Neural progenitor cell (in vitro differentiated cells): ENCODE measurements around the gene UBR2. TPM values are rescaled to one million over a fixed set of nuclear protein-coding genes. Genes with fewer than 3 reads are reported as not detected.
"Not testable (repeated sequence)": the region's sequence is repeated elsewhere in the genome, so short reads cannot be mapped to it uniquely, and the experiment has no call there.

Experiments
- DNase-seq: peaks from one replicate; pipeline ENCODE4 v3.0.0-alpha.2; 2016; ENCODE audit warnings: low spot score
- H2AFZ ChIP-seq: fragments of 200-600 bp; sonication (generic); replicated peaks from 2 replicates; pipeline ENCODE4 v1.6.1; 2016; ENCODE audit warnings: antibody characterized with exemption
- H3F3A ChIP-seq: fragments of 200-600 bp; sonication (generic); 2 replicates; pipeline ENCODE4 v1.6.1; 2016; ENCODE audit warnings: antibody characterized with exemption, low read depth
- H3K27ac ChIP-seq: fragments of 200-600 bp; sonication (generic); 2 replicates; pipeline ENCODE4 v1.5.1; 2016; ENCODE audit warnings: mild to moderate bottlenecking
- H3K27me3 ChIP-seq: fragments of 200-600 bp; sonication (generic); 2 replicates; pipeline ENCODE4 v1.6.1; 2016; ENCODE audit warnings: mild to moderate bottlenecking, moderate library complexity
- H3K36me3 ChIP-seq: fragments of 200-600 bp; sonication (generic); 2 replicates; pipeline ENCODE4 v1.5.1; 2016
- H3K4me1 ChIP-seq: fragments of 200-600 bp; sonication (generic); 2 replicates; pipeline ENCODE4 v1.6.1; 2016; ENCODE audit warnings: mixed run types
- H3K4me2 ChIP-seq: fragments of 200-600 bp; sonication (generic); 2 replicates; pipeline ENCODE4 v1.6.1; 2016
- H3K4me3 ChIP-seq: fragments of 200-600 bp; sonication (generic); 2 replicates; pipeline ENCODE4 v1.5.1; 2016
- H3K79me2 ChIP-seq: fragments of 200-600 bp; sonication (generic); 2 replicates; pipeline ENCODE4 v1.6.1; 2016; ENCODE audit warnings: low read depth
- H3K9ac ChIP-seq: fragments of 200-600 bp; sonication (generic); 2 replicates; pipeline ENCODE4 v1.6.1; 2016
- H3K9me3 ChIP-seq: fragments of 200-600 bp; sonication (generic); 2 replicates; pipeline ENCODE4 v1.5.1; 2016; ENCODE audit warnings: low read depth
- H4K20me1 ChIP-seq: fragments of 200-600 bp; sonication (generic); 2 replicates; pipeline ENCODE4 v1.6.1; 2016; ENCODE audit warnings: low read depth
- H3K27ac Mint-ChIP-seq: 3 replicates; pipeline ENCODE4 v1.8.0; 2021; ENCODE audit warnings: mixed read lengths
- H3K27me3 Mint-ChIP-seq: 2 replicates; pipeline ENCODE4 v1.8.0; 2022; ENCODE audit warnings: low read depth, mild to moderate bottlenecking, inconsistent platforms, moderate library complexity, mixed read lengths; ENCODE audit not compliant: insufficient read depth
- H3K36me3 Mint-ChIP-seq: 3 replicates; pipeline ENCODE4 v1.8.0; 2021; ENCODE audit warnings: mixed read lengths
- H3K4me1 Mint-ChIP-seq: 3 replicates; pipeline ENCODE4 v1.8.0; 2021; ENCODE audit warnings: mixed read lengths
- H3K4me3 Mint-ChIP-seq: 3 replicates; pipeline ENCODE4 v1.8.0; 2021; ENCODE audit warnings: mild to moderate bottlenecking, moderate library complexity, mixed read lengths
- H3K9me3 Mint-ChIP-seq: 3 replicates; pipeline ENCODE4 v1.8.0; 2020; ENCODE audit warnings: mixed read lengths
- CTCF ChIP-seq: fragments of 200-600 bp; sonication (generic); IDR thresholded peaks from 2 replicates; pipeline ENCODE4 v1.5.1; 2017; ENCODE audit warnings: antibody characterized with exemption, mild to moderate bottlenecking
- EZH2 ChIP-seq: fragments of 200-600 bp; sonication (generic); IDR thresholded peaks from 2 replicates; pipeline ENCODE4 v1.6.1; 2017; ENCODE audit warnings: antibody characterized with exemption, mild to moderate bottlenecking, moderate library complexity
- EZH2phosphoT487 ChIP-seq: fragments of 200-600 bp; sonication (generic); IDR thresholded peaks from 2 replicates; pipeline ENCODE4 v1.6.1; 2017; ENCODE audit warnings: antibody characterized with exemption
- total RNA-seq: library from RNA; depleted of rRNA; stranded (reverse); fragments of >200 nt; gene quantifications from 2 replicates; pipeline ENCODE4 v1.2.3, GENCODE V29; 2015; ENCODE audit warnings: low replicate concordance

The UBR2 gene
- total RNA-seq, 1 donor from 2014 or later, result 34.7 TPM

GRCh38 chr6:42697268-42697655 is 133.4 kb downstream of the UBR2 start:
- Mint-ChIP-seq H3K27me3 (peaks cover 2% of the 10 kb centered on the region), H3K9me3 (no peaks in the 10 kb centered on the region), H3K27ac (no peak overlapping the region), H3K4me1 (no peaks in the 10 kb centered on the region), H3K36me3 (peaks cover 2% of the 10 kb centered on the region), H3K4me3 (no peak overlapping the region)
- H3F3A ChIP-seq, result no peaks in the 10 kb centered on the region
- no peaks in the 10 kb centered on the region for H3K79me2 ChIP-seq
- H3K4me1 ChIP-seq, result no peaks in the 10 kb centered on the region
- no peak overlapping the region for H3K9ac ChIP-seq
- H4K20me1 ChIP-seq, result no peaks in the 10 kb centered on the region
- H3K27ac ChIP-seq, result no peak overlapping the region
- H2AFZ ChIP-seq, result no peak overlapping the region
- no peaks in the 10 kb centered on the region for H3K27me3 ChIP-seq
- no peaks in the 10 kb centered on the region for H3K9me3 ChIP-seq
- no peaks in the 10 kb centered on the region for H3K36me3 ChIP-seq
- H3K4me3 ChIP-seq, result no peak overlapping the region
- no peak overlapping the region for H3K4me2 ChIP-seq
- no peak for DNase-seq
- TF ChIP-seq EZH2phosphoT487, result no peak
- no peak for TF ChIP-seq EZH2
- TF ChIP-seq CTCF, result no peak

DNA sequence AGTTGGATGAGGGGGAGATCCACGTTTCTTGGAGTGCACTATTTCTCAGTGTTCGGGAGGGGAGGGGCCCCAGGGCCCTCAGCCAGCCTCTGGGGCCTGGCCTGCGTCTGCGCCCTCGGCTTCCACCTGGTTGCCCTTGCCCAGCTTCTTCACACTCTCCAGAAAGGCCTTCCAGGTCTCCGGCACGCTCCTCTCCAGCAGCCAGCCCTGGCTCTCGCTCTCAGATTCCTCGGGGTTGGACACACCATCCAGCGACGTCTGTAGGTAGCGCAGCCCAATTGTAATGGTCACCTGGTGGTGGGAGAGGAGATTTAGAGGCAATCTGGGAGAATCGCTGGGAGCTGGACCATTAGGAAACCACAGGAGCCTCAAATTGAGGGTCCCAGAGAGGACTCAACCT is 134.4 kb downstream of the UBR2 start:
- Histone ChIP-seq H3K4me2 (no peak overlapping the region), H3K9ac (no peak overlapping the region), H3K79me2 (no peaks in the 10 kb centered on the region), H3K4me3 (no peak overlapping the region), H2AFZ (no peak overlapping the region), H3K4me1 (no peaks in the 10 kb centered on the region), H3K36me3 (no peaks in the 10 kb centered on the region), H3K27ac (no peak overlapping the region), H3K27me3 (no peaks in the 10 kb centered on the region), H3F3A (no peaks in the 10 kb centered on the region), H4K20me1 (no peaks in the 10 kb centered on the region), H3K9me3 (no peaks in the 10 kb centered on the region)
- Mint-ChIP-seq H3K4me3 (no peak overlapping the region), H3K27me3 (peaks cover 2% of the 10 kb centered on the region), H3K4me1 (no peaks in the 10 kb centered on the region), H3K36me3 (peaks cover 2% of the 10 kb centered on the region), H3K27ac (no peak overlapping the region), H3K9me3 (no peaks in the 10 kb centered on the region)
- TF ChIP-seq CTCF (no peak), EZH2 (no peak), EZH2phosphoT487 (no peak)
- no peak for DNase-seq

- H3K4me3 ChIP-seq, result no peak overlapping the region
- no peak overlapping the region for H3K4me2 ChIP-seq
- no peak overlapping the region for H2AFZ ChIP-seq
- no peaks in the 10 kb centered on the region for H3K36me3 ChIP-seq
- no peaks in the 10 kb centered on the region for H3K27me3 ChIP-seq
- H3K9me3 Mint-ChIP-seq, result no peaks in the 10 kb centered on the region
- no peak for TF ChIP-seq EZH2phosphoT487
- no peak for TF ChIP-seq CTCF
- no peak for TF ChIP-seq EZH2
- no peaks in the 10 kb centered on the region for H3K36me3 Mint-ChIP-seq
- H3K9ac ChIP-seq, result no peak overlapping the region
- H3K27ac ChIP-seq, result no peak overlapping the region
- H3F3A ChIP-seq, result no peaks in the 10 kb centered on the region
- H3K4me1 ChIP-seq, result peaks cover 6% of the 10 kb centered on the region
- no peak overlapping the region for H3K27ac Mint-ChIP-seq
- H3K9me3 ChIP-seq, result no peaks in the 10 kb centered on the region
- H3K4me1 Mint-ChIP-seq, result no peaks in the 10 kb centered on the region
- peaks cover 4% of the 10 kb centered on the region for H3K27me3 Mint-ChIP-seq
- H4K20me1 ChIP-seq, result no peaks in the 10 kb centered on the region
- DNase-seq, result no peak
- no peaks in the 10 kb centered on the region for H3K79me2 ChIP-seq
- no peak overlapping the region for H3K4me3 Mint-ChIP-seq
Observed at GRCh38 chr6:42702200-42702599, 138.4 kb downstream of the UBR2 start.

- H3K79me2 ChIP-seq, H3K27me3 ChIP-seq, H3K27ac Mint-ChIP-seq, H3K4me1 ChIP-seq, DNase-seq, H3K27ac ChIP-seq, H3K4me3 Mint-ChIP-seq, H2AFZ ChIP-seq, H3K27me3 Mint-ChIP-seq, H3K4me3 ChIP-seq, H3K4me2 ChIP-seq, H4K20me1 ChIP-seq, H3K36me3 ChIP-seq, H3K9me3 ChIP-seq, H3K36me3 Mint-ChIP-seq, H3K9ac ChIP-seq, H3K9me3 Mint-ChIP-seq, H3K4me1 Mint-ChIP-seq, H3F3A ChIP-seq: not testable (repeated sequence)
Observed at GRCh38 chr6:42702786-42703185, 139.0 kb downstream of the UBR2 start.
